ENCODE data around the gene COL25A1. TPM values are rescaled to one million over a fixed set of nuclear protein-coding genes. Genes with fewer than 3 reads are reported as not detected.

COL25A1 gene
- polyA plus RNA-seq, 2 of the 4 experiments (the other 2 are of a cell fraction), result not detected

- TF ChIP-seq SMC3 (IDR thresholded peaks at IDR 0.05) (no peak), NFE2L2 (conservative IDR thresholded peaks at IDR 0.05; ENCODE audit: low read length) (no peak), RCOR1 (IDR thresholded peaks at IDR 0.05; ENCODE audit: low read depth, low read length) (no peak), MYC (IDR thresholded peaks at IDR 0.05; ENCODE audit: borderline replicate concordance, low read length) (no peak), ELK1 (IDR thresholded peaks at IDR 0.05; ENCODE audit: low read depth, low read length) (no peak), CBX8 (IDR thresholded peaks at IDR 0.05) (no peak)
These were observed 237.5 kb downstream of the COL25A1 start (continued) for GRCh38 chr4:109065006-109065405.

GRCh38 chr4:109053257-109053656, 249.2 kb downstream of the COL25A1 start:
- 17% methylated on average over 5 of the region's 5 CpGs for WGBS (ENCODE audit: missing lambda C conversion rate)
- Histone ChIP-seq H3K9me3 (no peaks in the 10 kb centered on the region), H3K4me1 (no peaks in the 10 kb centered on the region), H3K4me2 (no peak overlapping the region), H3K4me3 (no peak overlapping the region), H3K27ac (no peak overlapping the region)
- CTCF ChIA-PET, result no interaction called here
- no peak for TF ChIP-seq PHF8 (IDR thresholded peaks at IDR 0.05; ENCODE audit: borderline replicate concordance, low read depth)
- no peak for TF ChIP-seq NR3C1 (IDR thresholded peaks at IDR 0.05)
- no peak for TF ChIP-seq EP300 (IDR thresholded peaks at IDR 0.05)
- TF ChIP-seq HES2 (IDR thresholded peaks at IDR 0.05), result no peak
- no peak for TF ChIP-seq JUNB (IDR thresholded peaks at IDR 0.05)
- no peak for TF ChIP-seq RARB (CRISPR knock-in tag; IDR thresholded peaks at IDR 0.05)
- no peak for TF ChIP-seq ESRRA (IDR thresholded peaks at IDR 0.05; ENCODE audit: borderline replicate concordance, low read length)
- ATAC-seq (no peak), DNase-seq (ENCODE audit: low read depth in 1 of 2, low spot score in 1 of 2) (no peak), FAIRE-seq (no peak)
- POLR2A ChIA-PET, result no interaction called here

GRCh38 chr4:109052821-109053220, 249.6 kb downstream of the COL25A1 start:
- TF ChIP-seq CHD2 (IDR thresholded peaks at IDR 0.05; ENCODE audit: low read length, partially characterized antibody), result no peak
- no peak for TF ChIP-seq PHF8 (IDR thresholded peaks at IDR 0.05; ENCODE audit: borderline replicate concordance, low read depth)
- no peak for TF ChIP-seq RFX5 (IDR thresholded peaks at IDR 0.05)
- TF ChIP-seq CBX8 (IDR thresholded peaks at IDR 0.05), result no peak
- no peak for TF ChIP-seq ATOH8 (CRISPR knock-in tag; IDR thresholded peaks at IDR 0.05; ENCODE audit: low read depth)
- Histone ChIP-seq H3K4me1 (no peaks in the 10 kb centered on the region), H3K4me2 (no peak overlapping the region), H3K27ac (no peak overlapping the region), H3K4me3 (no peak overlapping the region), H3K9me3 (no peaks in the 10 kb centered on the region)
- no peak for ATAC-seq
- ChIA-PET CTCF (no interaction called here), POLR2A (no interaction called here)
- FAIRE-seq, result no peak
- no peak for DNase-seq (ENCODE audit: low read depth in 1 of 2, low spot score in 1 of 2)
- WGBS (ENCODE audit: missing lambda C conversion rate), result 15% methylated on average over 1 of the region's 1 CpG

- WGBS (ENCODE audit: missing lambda C conversion rate), result 8% methylated on average over 2 of the region's 2 CpGs
- no peak overlapping the region for H3K4me3 ChIP-seq
- no peak for FAIRE-seq
- no peaks in the 10 kb centered on the region for H3K4me1 ChIP-seq
- ChIA-PET CTCF (no interaction called here), POLR2A (no interaction called here)
- no peak for TF ChIP-seq BHLHE40 (IDR thresholded peaks at IDR 0.05; ENCODE audit: low read depth, low read length)
- no peak for TF ChIP-seq FOSL2 (IDR thresholded peaks at IDR 0.05)
- TF ChIP-seq FOSL2 (CRISPR knock-in tag; IDR thresholded peaks at IDR 0.05), result no peak
- no peak for TF ChIP-seq CHD2 (IDR thresholded peaks at IDR 0.05; ENCODE audit: low read length, partially characterized antibody)
- TF ChIP-seq POLR2AphosphoS2 (conservative IDR thresholded peaks at IDR 0.05; ENCODE audit: low read length), result no peak
- TF ChIP-seq ELK1 (IDR thresholded peaks at IDR 0.05; ENCODE audit: low read depth, low read length), result no peak
- no peak for TF ChIP-seq FOSB (CRISPR knock-in tag; IDR thresholded peaks at IDR 0.05)
- TF ChIP-seq ESRRA (IDR thresholded peaks at IDR 0.05; ENCODE audit: borderline replicate concordance, low read length), result no peak
- no peak for TF ChIP-seq HEYL (CRISPR knock-in tag; IDR thresholded peaks at IDR 0.05)
- no peak for TF ChIP-seq MAFK (IDR thresholded peaks at IDR 0.05; ENCODE audit: partially characterized antibody)
- no peak for TF ChIP-seq EHF (CRISPR knock-in tag; IDR thresholded peaks at IDR 0.05)
- no peak for TF ChIP-seq HES2 (IDR thresholded peaks at IDR 0.05)
- no peak for TF ChIP-seq EP300 (IDR thresholded peaks at IDR 0.05)
- TF ChIP-seq RNF2 (IDR thresholded peaks at IDR 0.05; ENCODE audit: borderline replicate concordance, low read depth), result no peak
- TF ChIP-seq CTCF (IDR thresholded peaks at IDR 0.05), result no peak
- no peak for TF ChIP-seq CEBPB (IDR thresholded peaks at IDR 0.05)
- TF ChIP-seq NPAS2 (CRISPR knock-in tag; IDR thresholded peaks at IDR 0.05; ENCODE audit: borderline replicate concordance), result no peak
- H3K4me2 ChIP-seq, result no peak overlapping the region
- no peak for DNase-seq (ENCODE audit: low read depth in 1 of 2, low spot score in 1 of 2)
- no peak overlapping the region for H3K27ac ChIP-seq
- no peak for ATAC-seq
- H3K9me3 ChIP-seq, result no peaks in the 10 kb centered on the region
These were observed 251.4 kb downstream of the COL25A1 start for GRCh38 chr4:109051054-109051453.
